DMS153 treated with DMSO at 0.1 percent for 48 hours (cell line): ENCODE measurements around the gene ARFIP1.
"Not testable (repeated sequence)": the region's sequence is repeated elsewhere in the genome, so short reads cannot be mapped to it uniquely, and the experiment has no call there.

Source experiments
- DNase-seq: peaks from one replicate; lab custom pipeline; 2025; ENCODE audit not compliant: unreplicated experiment; lab: John Stamatoyannopoulos, UW

The ARFIP1 gene

DNA sequence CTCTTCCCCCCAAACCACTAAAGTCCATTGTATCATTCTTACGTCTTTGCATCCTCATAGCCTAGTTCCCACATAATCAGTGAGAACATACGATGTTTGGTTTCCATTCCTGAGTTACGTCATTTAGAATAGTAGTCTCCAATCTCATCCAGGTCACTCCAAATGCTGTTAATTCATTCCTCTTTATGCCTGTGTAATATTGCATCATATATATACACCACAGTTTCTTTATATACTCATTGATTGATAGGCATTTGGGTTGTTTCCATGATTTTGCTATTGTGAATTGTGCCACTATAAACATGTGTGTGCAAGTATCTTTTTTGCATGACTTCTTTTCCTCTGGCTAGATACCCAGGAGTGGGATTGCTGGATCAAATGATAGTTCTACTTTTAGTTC, 57.2 kb downstream of the ARFIP1 start:
- DNase-seq = no peak

DNA sequence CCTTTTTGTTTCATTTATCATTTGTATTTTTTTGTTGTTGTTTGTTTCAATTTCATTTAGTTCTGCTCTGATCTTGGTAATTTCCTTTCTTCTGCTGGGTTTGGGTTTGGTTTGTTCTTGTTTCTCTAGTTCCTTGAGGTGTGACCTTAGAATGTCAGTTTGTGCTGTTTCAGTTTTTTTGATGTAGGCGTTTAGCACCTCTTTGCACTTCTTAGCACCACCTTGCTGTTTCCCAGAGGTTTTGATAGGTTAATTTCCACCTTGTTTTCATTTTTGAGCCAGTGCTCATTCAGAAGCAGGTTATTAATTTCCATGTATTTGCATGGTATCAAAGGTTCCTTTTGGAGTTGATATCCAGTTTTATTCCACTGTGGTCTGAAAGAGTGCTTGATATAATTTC, 60.0 kb downstream of the ARFIP1 start:
- DNase-seq = not testable (repeated sequence)

DNA sequence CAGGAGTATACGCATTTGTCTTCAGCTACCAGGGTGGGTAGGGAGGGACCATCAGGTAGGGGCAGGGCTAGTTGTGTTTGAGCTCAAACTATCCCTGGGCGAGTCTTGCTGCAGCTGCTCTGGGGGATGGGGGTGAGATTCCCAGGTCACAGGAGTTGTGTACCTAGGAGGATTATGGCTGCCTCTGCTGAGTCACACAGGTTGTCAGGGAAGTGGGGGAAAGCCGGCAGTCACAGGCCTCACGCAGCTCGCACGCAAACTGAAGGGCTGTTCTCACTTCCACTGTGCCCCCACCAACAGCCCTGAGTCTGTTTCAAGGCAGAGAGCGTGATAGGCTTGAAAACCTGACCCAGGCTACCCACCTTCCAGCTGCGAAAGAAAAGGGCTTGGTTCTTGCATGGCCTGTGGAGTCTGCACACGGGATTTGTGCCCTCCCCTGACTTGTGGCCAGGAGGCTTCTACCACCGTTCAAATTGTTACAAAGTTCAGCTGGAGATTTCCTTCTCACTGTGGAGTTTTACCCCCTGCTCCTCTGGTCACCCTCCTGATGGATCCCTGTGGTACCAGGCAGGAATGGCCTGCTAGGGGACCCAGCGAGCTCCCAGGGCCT, 63.8 kb downstream of the ARFIP1 start:
- no peak for DNase-seq

DNA sequence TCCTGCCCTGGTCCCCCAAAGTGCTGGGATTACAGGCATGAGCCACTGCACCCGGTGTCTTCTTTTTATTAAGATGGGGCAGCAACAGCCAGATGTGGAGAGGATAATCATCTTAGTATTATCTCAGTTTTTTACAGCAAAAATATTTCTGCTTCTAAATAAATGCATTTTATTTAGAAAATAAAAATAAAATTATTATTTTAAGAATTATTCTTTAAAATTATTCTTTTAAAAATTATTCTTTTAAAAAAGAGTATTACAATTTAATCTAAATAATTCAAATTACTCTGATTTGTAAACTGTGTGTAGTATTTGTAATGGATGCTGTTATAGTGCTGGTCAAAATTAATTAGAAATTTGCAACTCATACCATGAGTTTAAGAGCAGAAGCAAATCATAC, 67.6 kb downstream of the ARFIP1 start:
- no peak for DNase-seq

DNA sequence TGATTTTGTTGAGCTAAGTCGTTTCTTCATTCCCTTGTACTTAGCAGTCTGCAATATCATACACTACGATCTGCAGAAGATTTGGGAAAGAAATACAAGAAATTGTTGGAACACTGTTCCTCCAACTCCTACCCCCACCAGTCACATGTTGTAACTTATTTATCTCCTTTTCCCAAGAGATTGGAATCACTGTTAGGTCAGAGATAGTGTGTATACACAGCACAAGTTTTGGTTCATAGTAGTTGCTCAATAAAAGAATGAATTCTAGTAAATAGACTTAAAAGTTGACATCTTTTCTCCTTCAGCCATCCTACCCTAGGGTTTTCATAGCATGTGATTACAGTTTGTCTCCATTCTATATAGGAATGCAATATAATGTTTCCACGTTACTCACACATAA, 68.8 kb downstream of the ARFIP1 start:
- DNase-seq = no peak

DNA sequence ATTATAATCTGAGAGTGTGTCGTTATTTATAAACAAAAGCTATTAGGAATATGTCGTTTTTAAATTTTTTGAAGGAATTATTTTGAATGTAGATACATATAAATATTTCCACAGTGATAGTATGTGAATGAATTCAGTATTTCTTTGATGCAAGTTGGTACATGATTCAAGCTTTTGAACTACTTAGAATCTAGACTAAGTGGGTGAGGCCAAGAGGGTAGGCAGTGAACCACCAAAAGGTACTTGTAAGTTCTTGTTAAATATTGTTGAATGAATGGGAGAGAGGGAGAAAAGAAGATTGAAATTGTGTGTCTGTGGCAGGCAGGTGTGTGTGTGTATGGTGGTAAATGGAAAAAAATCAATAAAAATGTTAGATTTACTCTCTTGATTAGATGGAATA, 69.6 kb downstream of the ARFIP1 start:
- DNase-seq = no peak

DNA sequence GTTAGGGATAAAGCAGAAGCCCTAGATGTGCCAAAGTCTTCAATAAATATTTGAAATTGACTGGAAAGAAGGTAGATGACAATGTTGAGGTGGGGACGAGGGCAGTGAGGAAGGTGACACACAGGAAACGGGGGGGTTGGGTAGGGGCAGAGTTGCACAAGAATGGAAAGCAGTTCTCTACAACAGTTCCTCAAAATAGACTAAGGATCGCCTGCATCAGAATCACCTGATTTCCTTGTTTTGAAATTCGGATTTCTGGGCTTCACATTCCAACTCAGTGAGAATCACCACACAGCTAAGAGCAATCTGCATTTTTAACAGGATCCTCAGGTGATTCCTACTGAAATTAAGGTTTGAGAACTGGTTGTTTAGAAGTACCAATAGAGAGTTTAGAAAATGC, 70.6 kb downstream of the ARFIP1 start:
- no peak for DNase-seq

DNA sequence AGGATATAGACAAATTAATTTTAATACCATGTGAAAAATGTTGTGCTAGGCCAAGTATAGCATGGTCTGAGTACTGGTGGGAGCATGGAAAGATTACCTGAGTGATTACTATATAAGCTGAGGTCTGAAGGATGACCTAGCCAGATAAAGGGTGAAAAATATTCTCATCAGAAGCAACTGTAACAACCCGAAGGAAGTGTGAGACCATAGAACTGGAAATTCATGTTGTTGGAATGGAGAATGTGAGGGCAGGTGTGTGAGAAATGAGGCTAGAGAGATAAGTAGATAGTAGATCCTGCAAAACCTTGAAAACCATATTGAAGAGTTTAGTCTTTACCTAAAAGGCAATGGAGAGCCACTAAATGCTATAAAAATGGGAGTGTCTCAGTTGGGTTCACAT, 71.5 kb downstream of the ARFIP1 start:
- no peak for DNase-seq

DNA sequence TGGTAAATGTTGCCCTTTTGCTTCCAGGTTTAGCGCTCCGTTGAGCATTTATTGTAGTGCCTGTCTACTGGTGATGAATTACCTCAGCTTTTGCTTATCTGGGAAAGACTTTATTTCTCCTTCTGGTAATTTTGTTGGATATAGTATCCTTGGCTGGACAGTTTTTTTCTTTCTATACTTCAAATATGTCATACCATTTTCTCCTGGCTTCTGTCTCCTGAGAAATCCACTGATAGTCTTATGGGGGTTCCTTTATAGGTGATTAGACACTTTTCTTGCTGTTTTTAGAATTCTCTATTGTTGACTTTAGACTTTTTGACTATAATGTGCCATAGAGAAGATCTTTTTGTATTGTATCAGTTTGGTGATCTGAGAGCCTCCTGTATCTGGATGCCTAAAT, 73.5 kb downstream of the ARFIP1 start:
- DNase-seq = no peak

DNA sequence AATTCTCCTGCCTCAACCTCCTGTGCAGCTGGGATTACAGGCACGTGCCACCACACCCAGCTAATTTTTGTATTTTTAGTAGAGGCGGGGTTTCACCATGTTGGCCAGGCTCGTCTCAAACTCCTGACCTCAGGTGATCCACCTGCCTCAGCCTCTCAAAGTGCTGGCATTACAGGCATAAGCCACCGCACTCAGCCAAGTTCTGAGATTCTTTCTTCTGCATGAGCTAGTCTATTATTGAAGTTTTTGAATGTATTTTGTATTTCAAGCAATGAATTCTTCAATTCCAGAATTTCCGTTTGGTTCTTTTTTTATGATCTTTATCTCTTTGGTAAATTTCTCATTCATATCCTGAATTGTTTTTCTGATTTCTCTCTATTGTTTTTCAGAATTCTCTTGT, 74.3 kb downstream of the ARFIP1 start:
- not testable (repeated sequence) for DNase-seq

DNA sequence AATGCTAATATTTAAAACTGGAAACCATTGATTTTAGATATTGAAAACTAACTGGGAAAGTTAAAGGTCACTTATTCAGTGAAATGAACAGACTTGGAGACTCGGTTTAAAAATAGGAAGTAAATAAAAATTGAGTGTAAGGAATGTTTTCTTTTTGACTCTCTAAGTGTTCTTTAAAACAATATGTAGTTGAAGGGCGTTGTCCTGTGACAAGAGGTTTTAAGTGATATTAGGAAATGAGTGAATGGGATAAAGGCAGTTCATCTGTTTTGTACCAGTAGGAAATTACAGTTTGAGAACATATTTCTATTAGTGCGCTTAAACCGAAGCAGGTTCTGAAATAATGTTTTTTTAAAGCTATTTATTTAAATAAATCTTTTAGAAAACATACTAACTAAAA, 77.2 kb downstream of the ARFIP1 start:
- DNase-seq = no peak

DNA sequence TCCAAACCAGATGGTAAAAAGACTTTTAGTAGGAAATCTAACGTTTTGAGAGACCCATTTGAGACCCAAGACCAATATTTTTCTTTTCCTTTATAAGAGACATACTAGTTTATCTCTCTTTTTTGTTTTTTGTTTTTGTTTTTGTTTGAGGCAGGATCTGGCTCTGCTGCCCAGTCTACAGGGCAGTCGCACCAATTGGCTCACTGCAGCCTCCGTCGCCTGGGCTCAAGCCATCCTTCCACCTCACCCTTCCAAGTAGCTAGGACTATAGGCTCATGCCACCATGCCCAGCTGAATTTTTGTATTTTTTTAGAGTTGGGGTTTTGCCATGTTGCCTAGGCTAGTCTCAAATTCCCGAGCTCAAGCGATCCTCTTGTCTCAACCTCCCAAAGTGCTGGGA, 79.2 kb downstream of the ARFIP1 start:
- no peak for DNase-seq

DNA sequence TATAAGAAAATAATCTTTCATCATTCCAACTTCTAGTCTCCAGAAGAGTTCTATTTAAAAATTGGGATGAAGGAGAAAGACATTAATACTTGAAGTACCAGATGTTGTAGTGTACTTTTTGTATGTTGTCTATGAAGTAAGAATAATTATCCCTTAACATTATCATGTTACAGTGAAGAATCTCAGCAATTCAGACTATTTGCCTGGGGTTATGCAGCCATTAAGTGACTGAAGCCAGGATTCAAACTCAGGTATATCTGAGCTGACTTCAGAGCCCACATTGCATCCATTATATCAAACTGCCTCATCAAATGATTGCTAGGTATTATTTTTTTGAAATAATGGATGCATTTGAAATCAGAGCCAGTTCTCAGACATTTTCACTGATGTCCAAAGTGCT, 80.3 kb downstream of the ARFIP1 start:
- no peak for DNase-seq

DNA sequence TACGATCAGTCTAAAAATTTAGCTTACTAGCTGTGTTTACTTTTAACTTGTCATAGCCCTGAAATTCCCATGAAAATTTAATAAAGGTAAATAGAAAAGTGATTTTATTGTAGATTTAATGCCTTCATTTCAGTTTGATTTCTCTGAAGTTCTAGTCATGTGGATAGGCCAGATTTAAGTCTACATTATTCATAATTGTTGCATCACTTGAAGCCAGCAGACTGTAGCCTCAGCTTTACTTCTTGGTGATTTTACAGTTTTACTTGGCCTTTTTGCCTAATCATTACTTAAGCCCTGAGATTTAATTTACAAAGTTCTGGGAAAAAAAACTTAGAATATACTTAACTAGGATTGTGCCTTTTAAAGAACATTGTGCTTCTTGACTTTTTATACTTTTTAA, 82.9 kb downstream of the ARFIP1 start:
- no peak for DNase-seq

DNA sequence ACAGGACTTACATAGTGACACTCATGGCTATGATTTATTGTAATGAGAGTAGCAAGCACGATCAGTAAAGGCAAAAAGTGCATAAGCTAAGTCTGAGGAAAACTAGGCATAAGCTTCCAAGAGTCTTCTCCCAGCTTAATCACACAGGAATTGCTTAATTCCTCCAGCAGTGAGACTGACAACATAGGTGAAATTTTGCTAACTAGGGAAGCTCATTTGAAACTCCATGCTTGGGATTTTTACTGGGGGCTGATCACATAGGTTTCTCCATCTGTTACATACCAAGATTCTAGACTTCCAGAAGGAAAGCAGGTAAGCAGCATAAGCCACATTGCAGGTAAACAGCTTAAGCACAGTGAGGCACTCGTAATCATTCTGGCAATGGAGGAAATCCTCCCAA, 84.6 kb downstream of the ARFIP1 start:
- no peak for DNase-seq

DNA sequence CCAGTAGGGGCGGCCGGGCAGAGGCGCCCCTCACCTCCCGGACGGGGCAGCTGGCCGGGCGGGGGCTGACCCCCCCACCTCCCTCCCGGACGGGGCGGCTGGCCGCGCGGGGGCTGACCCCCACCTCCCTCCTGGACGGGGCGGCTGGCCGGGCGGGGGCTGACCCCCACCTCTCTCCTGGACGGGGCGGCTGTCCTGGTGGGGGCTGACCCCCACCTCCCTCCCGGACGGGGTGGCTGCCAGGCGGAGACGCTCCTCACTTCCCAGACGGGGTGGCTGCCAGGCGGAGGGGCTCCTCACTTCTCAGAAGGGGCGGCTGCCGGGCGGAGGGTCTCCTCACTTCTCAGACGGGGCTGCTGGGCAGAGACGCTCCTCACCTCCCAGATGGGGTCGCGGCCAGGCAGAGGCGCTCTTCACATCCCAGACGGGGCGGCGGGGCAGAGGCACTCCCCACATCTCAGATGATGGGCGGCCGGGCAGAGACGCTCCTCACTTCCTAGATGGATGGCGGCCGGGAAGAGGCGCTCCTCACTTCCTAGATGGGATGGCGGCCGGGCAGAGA, 86.8 kb downstream of the ARFIP1 start:
- not testable (repeated sequence) for DNase-seq

DNA sequence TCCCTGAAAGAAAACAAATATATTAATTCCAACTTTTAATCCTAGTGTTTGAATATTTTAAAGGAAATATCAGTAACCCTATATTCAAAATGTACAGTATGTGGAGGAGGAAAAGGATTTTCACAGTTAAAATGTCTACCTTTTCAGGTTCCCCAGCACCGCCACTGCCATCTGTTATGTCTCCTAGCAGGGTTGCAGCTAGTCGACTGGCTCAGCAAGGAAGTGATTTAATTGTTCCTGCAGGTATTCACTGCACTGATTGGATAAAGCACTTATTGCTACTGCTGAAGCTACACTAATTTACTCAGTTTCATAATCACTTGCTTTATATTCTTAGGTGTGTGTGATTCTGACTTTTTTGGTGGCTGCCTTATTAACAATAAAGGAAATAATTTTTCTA, 90.9 kb downstream of the ARFIP1 start:
- DNase-seq = no peak

DNA sequence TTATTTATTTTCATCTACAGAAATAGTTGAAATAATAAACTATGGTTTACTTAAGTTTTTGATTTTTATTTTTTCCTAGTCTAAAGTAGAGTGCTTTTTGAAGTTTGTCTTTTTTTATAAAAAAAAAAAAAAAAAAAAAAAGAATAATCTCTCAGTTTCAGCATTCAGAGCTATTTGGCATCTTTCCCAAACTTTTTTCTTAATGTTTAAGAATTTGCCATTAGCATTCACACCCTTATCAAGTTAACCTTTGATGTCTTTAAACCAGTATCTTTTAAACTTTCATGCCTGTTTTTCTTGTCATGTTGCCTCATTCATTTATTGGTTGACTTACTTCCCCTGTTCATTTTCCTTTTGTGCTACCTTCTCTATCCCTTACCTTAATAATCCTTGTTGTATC, 95.5 kb downstream of the ARFIP1 start:
- no peak for DNase-seq

DNA sequence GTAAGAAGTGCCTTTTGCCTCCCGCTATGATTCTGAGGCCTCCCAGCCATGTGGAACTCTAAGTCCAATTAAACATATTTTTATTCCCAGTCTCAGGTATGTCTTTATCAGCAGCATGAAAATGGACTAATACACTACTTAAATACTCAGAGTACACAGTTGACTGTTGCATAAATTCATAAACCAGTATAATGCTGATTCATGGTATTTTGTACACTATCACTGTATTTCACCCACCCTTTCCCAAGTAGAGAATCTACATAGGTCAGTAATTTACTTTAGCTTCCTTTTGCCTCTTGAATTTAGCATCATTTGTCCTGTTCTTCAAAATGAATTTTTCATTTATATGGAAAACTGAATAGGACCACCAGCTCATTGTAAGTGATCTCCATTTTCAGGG, 98.1 kb downstream of the ARFIP1 start:
- DNase-seq = no peak

DNA sequence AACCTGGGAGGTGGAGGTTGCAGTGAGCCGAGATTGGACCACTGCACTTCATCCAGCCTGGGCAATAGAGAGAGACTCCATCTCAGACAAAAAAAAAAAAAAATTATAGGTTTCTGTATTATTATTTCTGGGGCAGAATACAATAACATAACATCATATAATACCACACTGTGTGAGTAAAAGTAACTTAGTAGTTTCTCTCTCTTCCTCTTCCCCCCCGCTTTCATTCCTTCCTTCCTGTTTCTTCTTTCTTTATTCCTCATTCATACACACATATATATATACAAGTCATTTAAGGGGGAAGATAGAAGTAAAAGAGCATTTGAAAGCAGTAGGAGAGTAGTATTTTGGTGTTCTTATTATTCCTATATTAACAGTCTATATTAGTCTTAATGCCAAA, 100.5 kb downstream of the ARFIP1 start:
- DNase-seq = no peak

DNA sequence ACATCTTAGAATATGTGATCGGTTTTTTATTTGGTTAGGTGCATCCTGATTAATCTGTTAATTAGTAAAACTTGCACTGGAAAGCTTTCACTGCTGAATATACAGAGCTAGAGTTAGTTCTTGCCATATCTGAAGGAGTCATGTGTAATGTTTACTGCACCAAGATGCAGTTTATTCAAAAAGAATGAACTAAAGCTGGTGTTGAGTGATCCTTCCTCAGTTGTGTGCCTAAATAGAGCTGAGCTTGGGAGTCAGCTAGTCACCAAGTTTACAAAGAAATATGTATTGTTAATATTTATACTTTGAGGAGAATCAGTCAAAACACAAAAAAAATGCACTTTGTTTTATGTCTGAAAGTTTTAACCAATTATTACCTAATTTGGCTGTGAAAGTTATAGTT, 102.2 kb downstream of the ARFIP1 start:
- DNase-seq = no peak

DNA sequence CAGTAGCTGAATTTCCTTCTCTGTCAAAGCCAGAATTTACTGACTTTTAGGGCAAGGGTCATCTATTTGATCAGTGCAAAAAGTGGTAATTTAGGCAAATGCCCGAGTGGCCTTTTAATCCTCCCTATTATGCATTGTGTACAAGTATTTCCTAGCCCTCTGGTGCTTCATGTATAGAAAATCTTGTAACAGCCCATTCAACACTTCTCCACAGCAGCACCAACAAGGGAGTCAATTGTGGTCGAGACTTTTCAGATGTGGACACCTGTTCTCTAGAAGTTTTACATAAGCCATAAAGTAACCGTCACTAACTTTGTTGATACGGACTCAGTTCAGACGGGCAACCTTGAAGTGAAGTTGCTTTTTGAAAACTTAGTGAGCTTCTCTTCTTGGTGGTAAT, 105.4 kb downstream of the ARFIP1 start:
- DNase-seq = no peak

DNA sequence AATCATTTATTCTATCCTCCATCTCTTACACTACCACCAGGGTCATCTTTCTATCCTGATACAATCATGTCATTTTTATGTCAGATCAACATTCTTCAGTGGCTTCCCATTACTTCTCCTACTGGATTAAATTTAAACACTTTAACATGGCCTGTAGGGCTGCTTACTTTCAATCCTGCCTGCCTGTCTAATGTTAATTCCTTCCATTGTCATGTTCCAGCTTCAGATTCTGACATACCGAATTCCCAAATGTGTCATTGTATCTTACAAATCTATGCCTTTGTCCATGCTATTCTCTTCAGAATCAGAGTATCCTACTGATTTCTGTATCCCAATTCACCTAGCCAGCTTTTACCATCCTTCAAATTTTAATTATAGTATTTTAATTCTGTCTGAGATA, 106.4 kb downstream of the ARFIP1 start:
- no peak for DNase-seq
